ENCODE results near the gene CDC42EP5.
"Not testable (repeated sequence)": the region's sequence is repeated elsewhere in the genome, so short reads cannot be mapped to it uniquely, and the experiment has no call there.

CDC42EP5 gene

DNA sequence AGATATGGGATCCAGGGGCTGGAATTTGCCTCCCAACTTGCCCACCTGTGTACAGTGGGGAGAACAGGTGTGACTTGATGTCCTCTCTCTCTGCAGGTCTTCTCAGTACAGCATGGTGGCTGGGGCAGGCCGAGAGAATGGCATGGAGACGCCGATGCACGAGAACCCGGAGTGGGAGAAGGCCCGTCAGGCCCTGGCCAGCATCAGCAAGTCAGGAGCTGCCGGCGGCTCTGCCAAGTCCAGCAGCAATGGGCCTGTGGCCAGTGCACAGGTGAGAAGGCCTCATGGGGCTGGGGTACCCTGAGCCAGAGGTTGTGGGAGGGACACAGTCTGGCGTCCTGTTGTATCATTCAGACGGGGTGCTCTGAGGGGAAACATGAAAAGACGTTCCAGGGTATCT is 21.1 kb downstream of the CDC42EP5 start:
- intact Hi-C loops (cut with DNase I), result no loop called here

DNA sequence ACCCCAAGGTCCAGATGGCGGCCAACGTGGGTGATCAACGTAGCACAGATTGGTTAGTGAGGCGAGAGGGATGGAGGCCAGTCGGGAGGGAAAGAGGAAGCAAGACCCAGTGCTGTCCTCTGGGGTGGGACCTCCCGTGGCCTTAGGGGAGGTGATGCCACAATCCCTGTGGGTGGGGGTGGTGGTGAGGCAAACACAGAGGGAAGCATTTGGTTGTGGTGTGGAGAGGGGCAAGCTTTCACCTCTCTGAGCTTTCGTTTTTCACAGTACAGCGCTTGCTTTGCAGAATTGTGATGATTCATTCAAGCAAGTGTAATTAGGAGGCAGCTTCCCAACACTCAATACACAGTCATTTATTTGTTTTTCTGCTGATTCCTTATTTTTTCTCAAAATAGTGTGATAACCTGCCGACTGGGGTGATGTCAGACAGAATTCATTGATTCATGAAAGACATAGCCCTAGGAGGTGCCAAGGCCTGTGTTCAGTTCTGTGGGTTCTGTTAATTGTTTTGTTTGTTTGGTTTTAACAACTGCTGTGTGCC is 21.7 kb downstream of the CDC42EP5 start:
- DNase-seq, result peak in 3 of 10 donors; percentile 36 to 52 (median 40)
- intact Hi-C loops (cut with DNase I), result no loop called here

More for the DNA sequence above, 21.1 kb downstream of the CDC42EP5 start:
- DNase-seq, result peak in 3 of 10 donors; percentile 49 to 77 (median 71)

DNA sequence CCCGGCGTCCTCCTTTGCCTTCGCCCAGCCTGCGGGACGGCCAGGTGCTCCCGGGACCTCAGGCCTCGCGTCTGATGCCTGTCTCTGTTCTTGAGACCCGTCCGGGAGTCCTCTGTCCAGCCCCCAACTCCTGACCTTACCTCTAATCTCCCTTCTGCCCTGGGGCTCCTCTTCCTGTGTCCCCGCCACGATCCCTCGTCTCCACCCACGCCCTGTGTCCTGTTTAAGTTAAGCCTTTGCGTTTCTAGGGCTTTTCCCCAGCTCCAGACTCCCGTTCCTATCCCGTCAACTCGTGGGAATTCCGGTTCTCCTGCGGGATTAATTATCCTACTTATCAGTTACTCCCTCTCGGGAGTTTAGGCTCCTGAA is 23.4 kb downstream of the CDC42EP5 start:
- intact Hi-C loops (cut with DNase I), result loop anchor here (2.0 kb wide), 1 partner anchor 13 kb away; the partner anchor contains the start of gene LENG9
- DNase-seq, result no peak

DNA sequence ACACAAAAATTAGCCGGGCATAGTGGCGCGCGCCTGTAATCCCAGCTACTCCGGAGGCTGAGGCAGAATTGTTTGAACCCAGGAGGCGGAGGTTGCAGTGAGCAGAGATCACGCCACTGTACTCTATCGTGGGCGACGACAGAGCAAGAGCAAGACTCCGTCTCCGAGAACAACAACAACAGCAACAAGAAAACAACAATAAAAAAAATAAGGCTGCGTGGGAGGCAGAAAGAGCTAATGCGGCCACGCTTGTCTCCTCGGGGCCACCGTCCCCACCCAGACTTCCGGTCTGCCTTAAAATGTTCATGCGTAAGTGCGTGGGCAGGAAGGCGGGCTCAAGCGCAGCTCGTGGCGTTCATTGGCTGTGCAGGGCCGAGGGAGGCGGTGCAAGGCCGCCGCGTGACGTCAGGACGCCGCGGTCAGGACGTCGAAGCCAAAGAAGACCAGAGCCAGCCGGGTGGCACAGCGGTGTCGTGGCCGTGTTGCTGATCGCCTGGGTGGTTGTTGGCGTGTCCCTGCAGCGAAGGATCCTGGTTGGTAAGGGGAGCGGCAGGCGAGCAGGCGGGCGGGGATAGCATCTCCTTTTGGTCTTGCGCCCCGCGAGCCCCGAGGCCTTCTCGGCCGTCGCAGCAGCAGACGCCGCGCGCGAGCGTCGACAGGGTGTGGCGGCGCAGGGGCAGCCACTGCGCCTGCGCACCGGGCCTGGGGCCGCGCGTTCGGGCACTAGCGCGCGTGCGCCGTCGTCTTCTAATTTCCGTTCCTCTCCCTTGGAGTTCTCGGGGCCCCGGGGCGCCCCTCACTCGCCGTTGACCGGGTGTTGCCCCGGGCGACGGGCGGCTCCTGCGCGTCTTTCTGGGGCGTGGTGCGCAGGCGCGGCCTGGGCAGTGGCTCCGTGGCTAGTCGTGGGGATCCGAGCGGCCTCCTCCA is 24.1 kb downstream of the CDC42EP5 start, which contains the start of gene LENG8:
Gene LENG8 (plus strand): TSS at position 426 of the 927 bp plus-strand sequence. CDS start 2,146 bp downstream, outside the sequence.
- DNase-seq, result peak; percentile 97 to 100 (median 98)
- intact Hi-C loops (cut with DNase I), result loop anchor here (2.0 kb wide), 1 partner anchor 14 kb away; the partner anchor contains the start of gene LENG9

DNA sequence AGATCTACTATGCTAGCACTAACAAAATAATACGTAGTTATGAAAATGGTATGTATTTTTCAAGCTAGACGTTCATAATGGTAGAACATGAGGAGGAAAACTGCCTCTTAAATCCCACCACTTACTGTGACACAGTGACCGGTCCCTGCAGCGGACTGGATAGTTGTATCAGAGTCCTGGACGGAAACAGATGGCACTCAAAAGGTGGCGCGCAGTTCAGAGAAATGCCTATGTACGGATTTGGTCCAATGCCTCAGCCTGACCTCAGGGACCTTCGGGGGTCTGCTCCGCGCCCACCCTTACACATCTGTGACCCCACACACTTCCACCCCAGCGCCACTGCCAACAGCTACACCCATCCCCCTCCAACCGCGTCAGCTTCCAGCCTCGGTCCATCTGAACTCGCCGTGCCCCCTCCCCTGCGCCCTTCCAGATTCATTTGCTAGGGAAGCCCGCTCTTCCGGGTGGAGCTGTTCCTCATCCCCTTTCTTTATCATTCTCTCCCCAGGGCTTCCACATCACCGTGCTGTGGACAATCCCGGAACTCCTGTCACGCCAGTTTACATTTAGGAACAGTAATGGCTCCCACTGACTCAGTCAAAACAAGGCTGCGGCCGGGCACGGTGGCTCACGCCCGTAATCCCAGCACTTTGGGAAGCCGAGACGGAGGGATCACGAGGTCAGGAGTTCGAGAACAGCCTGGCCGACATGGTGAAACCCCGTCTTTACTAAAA is 24.9 kb downstream of the CDC42EP5 start:
- intact Hi-C loops (cut with DNase I), result loop anchor here (2.0 kb wide), 1 partner anchor 15 kb away; the partner anchor contains the start of gene LENG9
- DNase-seq, result peak in 3 of 10 donors; percentile 76 to 89 (median 86)

DNA sequence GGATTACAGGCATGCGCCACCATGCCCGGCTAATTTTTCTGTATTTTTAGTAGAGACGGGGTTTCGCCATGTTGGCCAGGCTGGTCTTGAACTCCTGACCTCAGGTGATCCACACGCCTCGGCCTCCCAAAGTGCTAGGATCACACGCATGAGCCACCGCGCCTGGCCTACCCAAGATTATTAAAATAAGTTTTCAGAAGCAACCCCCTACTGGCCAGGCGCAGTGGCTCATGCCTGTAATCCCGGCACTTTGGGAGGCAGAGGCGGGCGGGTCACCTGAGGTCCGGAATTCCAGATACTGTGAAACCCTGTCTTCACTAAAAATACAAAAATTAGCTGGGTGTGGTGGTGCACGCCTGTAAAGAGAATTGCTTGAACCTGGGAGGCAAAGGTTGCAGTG is 26.7 kb downstream of the CDC42EP5 start:
- intact Hi-C loops (cut with DNase I), result not testable (repeated sequence)
- DNase-seq, result peak in 2 of 10 donors; percentile 39 to 55

DNA sequence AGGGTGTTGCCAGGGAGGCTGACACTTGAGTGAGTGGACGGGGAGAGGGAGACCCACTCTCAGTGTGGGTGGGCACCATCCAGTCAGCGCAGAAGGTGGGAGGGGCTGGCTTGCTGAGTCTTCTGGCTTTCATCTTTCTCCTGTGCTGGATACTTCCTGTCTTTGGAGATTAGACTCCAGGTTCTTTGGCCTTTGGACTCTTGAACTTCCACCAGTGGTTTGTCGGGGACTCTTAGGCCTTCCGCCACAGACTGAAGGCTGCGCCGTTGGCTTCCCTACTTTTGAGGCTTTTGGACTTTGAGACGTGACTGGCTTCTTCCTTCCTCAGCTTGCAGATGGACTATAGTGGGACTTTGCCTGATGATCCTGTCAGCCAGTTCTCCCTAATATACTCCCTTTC is 28.4 kb downstream of the CDC42EP5 start:
- intact Hi-C loops (cut with DNase I), result no loop called here
- DNase-seq, result peak in 2 of 10 donors; percentile 17 to 26

DNA sequence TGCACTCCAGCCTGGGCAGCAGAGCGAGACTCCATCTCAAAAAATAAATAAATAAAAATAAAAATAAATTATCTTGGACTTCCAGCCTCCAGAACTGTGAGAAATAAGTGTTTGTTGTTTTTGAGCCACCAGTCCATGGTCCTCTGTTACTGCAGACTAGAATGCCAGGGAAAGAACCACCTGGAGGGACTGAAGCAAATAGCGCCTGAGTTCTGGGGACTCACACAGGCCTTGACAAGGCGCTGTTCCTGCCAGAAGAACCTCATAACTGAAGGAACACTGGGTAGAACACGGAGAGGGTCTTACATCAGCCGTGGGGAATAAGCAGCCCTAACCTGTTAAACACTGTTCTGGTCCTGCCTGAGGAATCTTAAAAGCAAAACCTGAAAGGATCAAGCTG is 32.5 kb downstream of the CDC42EP5 start:
- no peak for DNase-seq
- intact Hi-C loops (cut with DNase I), result no loop called here

DNA sequence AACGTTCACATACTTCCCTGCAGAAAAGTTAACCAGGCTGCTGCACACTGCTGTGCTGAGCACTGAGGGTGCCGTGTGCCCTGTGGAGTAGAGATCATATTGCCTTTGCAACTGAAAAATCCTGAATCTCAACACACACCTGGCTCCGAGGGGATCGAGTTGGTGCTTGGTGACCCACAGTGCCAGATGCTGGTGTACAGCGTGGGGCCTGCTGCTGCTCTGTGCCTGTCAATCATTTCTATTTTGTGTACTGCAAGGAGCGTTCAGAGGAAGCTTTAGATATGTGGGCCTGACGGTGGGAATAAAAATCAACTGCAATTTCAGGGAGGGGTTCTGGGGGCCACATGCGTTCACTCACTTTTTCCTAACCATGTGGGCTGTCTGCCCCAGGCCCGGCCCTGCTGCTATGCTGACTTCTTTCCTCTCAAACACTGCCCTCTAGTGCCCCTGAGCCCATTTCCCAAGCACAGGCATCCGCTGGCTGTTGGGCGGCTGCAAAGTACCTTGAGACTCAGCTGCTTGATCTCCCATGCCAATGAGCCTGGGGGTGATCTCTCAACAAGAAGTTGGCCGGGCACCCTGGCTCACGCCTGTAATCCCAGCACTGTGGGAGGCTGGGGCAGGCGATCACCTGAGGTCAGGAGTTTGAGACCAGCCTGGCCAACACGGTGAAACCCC is 33.8 kb downstream of the CDC42EP5 start:
- peak in 9 of 10 donors; percentile 69 to 96 (median 78) for DNase-seq
- intact Hi-C loops (cut with DNase I), result no loop called here

DNA sequence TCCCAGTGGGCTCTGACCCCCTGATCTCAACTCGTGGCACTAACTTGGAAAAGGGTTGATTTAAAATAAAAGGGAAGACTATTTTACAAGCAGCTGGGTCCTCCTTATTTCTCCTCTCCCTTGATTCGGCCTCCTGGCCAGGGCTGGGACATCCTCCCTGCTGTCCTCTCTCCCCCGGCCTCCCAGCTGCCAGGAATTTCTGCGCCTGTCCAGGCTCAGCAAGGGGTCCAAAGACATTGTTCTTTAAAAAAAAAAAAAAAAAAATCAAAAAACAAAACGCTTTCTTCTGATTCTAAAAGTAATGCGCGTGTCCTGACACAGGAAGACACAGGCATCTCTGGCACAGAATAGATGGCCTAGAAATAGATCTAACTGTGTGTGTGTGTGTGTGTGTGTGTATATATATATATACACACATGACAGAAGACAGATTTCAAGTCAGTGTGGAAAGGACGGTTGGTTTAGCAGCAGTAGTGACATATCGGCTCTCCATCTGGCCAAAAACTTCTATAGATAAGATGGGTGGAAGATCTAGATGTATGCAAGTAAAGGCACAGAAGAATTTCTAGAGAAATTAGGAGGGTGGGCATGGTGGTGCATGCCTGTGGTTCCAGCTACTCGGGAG is 36.4 kb downstream of the CDC42EP5 start:
- intact Hi-C loops (cut with DNase I), result no loop called here
- DNase-seq, result peak in 4 of 10 donors; percentile 33 to 75 (median 68)

DNA sequence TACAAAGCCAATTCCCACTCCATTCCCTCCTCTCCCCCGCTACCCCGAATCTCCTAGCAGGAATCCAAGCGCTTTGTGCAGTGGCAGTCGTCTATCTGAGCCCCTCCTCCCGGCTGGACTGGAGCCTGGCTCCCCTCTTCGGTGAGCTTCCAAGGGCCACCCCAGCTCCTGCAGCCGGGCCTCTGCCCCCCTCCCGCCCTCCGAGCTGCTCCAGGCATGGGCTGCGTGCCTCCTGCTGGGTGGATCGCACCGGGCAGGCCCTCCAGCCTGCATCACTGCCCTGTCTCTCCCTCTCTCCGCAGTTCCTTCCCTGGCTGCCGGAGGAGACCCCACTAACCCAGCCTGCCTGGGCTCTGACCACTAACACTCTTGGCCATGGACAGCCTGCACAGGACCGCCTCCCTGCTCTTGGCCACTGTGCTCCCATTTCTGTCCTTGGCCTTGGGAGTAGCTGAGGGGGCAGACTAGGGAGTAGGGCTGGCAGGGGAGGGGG is 37.0 kb downstream of the CDC42EP5 start:
- DNase-seq, result peak in 5 of 10 donors; percentile 37 to 87 (median 85)
- intact Hi-C loops (cut with DNase I), result no loop called here

DNA sequence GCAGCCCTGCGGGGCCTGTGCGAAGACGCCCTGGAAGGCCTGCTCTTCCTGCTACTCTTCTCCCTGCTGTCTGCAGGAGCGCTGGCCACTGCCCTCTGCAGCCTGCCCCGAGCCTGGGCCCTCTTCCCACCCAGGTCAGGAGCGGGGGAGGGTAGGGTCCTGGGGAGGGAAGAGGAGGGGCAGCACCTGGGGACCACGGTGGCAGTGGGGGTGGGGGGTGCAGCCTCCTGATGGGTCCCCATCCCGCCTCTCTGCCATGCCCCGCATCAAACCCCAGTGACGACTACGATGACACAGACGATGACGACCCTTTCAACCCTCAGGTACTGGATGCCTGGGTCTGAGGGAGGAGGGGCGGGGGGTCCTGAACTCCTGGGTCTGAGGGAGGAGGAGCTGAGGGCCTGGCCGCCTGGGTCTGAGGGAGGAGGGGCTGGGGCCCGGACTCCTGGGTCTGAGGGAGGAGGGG is 37.5 kb downstream of the CDC42EP5 start:
- intact Hi-C loops (cut with DNase I), result no loop called here
- DNase-seq, result peak in 3 of 10 donors; percentile 69 to 81 (median 76)

DNA sequence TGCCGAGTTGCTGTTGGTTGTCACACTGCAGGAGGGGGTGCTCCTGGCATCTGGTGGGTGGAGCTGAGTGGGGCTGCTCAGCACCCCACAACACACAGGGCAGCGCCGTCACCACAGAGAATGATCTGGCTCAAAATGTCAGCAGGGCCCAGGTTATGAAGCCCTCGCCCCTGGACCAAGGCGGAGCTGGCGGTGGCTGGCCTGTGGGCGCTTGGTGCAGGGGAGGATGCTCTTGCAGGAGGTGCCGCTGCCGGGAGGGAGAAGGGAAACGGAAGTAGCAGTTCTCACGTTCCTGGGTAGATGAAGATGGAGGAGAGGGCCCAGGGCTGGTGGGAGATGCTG is 38.3 kb downstream of the CDC42EP5 start:
- DNase-seq, result peak in 4 of 10 donors; percentile 37 to 86 (median 63)
- intact Hi-C loops (cut with DNase I), result no loop called here

DNA sequence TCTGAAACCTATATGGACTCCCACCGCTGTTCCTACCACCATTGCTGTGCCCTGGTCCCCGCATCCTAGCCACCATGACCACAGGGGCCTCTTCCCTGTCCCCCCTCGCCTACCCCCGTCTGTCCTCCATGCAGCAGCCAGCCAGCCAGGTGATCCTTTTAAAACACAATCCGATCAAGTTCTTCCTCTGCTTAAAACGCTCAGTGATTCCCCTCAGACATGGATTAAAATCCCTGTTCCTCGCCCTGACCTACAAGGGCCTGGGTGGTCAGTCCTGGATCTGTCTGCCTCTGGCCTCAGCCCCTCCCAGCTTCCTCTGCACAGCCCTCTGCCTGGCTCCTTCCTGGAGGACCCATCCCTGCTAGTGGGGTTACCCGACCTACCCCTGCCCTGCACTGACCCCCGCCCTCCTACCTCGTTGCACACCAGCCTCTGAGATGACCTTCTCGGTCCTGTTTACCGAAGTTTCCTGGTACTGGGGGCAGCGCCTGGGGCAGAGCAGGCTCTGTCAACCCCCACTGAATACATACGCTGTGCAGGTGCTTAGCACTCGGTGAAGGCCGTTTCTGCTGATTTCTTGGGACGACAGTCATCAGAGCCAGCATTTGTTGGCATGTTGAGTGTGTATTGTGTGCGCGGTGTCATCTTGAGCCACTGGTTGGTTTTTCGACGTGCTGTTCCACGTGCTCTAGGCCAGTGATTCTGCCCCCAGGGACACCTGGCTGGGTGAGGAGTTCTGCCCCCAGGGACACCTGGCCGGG is 38.8 kb downstream of the CDC42EP5 start:
- DNase-seq, result peak in 2 of 10 donors; percentile 77 to 83
- intact Hi-C loops (cut with DNase I), result no loop called here

DNA sequence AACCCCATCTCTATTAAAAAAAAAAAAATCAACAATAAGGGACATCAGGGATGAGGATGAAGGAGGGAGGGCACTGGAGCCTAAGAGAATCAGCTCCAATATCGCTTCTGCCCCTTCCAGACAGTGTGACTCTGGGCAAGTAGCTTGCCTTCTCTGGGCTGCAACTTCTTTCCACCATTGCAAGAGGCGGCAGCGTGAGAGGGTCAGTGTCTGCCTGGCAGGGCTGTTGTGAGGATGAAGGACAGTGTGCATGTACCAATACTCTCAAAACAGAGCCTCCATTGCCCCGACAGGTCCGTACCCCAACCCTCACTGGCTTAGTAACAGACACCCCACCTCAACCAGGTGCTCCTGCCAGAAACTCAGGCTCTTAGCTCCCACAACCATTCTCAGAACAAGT is 39.4 kb downstream of the CDC42EP5 start:
- DNase-seq, result peak in 2 of 10 donors; percentile 48 to 75
- intact Hi-C loops (cut with DNase I), result no loop called here

DNA sequence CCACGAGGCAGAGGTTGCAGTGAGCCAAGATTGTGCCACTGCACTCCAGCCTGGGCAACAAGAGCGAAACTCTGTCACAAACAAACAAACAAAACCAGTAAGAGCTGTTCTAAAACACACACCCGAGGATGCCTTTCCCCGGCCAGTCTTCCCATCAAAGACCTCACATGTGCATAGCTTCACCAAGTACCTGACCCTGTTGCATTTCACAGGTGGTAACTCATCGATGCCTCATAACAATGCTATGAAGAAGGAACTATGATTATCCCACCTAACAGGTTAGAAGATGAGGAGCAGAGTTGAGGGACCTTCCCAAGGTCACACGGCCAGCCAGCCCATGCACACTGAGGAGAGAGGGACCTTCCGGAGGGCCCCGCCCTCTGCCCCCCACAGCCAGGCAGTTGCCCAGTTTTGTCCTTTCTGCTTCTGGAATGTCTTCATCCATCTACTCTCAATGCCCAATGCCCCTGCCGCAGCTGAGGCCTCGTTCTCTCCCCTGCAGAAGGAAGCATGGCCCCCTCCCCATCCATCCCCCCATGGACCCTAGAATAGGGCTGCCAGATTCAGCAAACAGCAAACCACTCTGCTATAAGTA is 40.9 kb downstream of the CDC42EP5 start:
- peak in 3 of 10 donors; percentile 39 to 51 (median 39) for DNase-seq
- intact Hi-C loops (cut with DNase I), result no loop called here

DNA sequence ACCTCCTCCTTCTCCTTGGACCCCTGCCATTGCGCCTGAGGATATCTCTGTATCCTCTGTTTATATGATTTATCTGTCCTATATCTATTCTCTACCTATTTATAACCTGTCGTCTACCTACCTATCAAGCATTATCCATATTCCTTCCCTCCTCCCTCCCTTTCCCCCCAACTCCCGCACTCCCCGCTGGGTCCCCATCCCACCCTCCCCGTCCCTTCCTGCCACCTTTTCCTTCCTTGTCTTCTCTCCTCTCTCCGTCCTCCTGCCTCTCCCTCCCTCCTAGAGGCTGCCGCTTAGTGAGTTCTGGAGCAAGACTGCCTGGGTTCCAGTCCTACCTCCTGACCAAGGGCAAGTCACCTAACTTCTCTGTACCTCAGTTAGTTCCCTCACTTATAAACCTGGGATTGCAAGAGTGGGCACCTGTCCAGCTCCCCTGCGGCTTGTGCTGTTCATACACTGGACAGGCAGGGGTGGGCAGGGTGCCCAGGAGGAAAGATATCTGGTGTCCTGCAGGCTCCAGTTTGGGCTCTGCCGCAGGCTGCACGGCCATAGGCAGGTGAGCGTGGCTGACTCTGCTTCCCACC is 41.7 kb downstream of the CDC42EP5 start:
- peak in 3 of 10 donors; percentile 70 to 85 (median 81) for DNase-seq

More for the DNA sequence above, 41.7 kb downstream of the CDC42EP5 start:
- intact Hi-C loops (cut with DNase I), result no loop called here
